Upper lobe of left lung (tissue), 6 donors: ENCODE measurements around the gene MAP7D1. TPM values are rescaled to one million over a fixed set of nuclear protein-coding genes. Genes with fewer than 3 reads are reported as not detected.
A peak's percentile ranks its signal among the peaks of the same experiment; 100 is the strongest.

ENCODE experiments used
- ATAC-seq, 2 donors: fragments of 200-7000 bp; cut with Tn5 transposase; one replicate each; pipeline ENCODE4 v1.9.1; 2022; ENCODE audit warnings: mild to moderate bottlenecking in 2 of 2, moderate library complexity in 2 of 2; ENCODE audit not compliant: low FRiP score in 2 of 2
- DNase-seq, 2 donors: peaks; one replicate each; pipeline ENCODE4 v3.0.0-alpha.2; 2019 to 2020
- H3K27ac ChIP-seq, 4 donors: fragments of 200-600 bp; sonication (generic); one replicate each; pipeline ENCODE4 v1.5.1; 2016 to 2019
- H3K27me3 ChIP-seq, 4 donors: fragments of 200-600 bp; sonication (generic); one replicate each; pipeline ENCODE4 v1.5.1; 2017 to 2019
- H3K36me3 ChIP-seq, 4 donors: fragments of 200-600 bp; sonication (generic); one replicate each; pipeline ENCODE4 v1.5.1; 2016 to 2019
- H3K4me1 ChIP-seq, 4 donors: fragments of 200-600 bp; sonication (generic); one replicate each; pipeline ENCODE4 v1.5.1; 2018 to 2019
- H3K4me3 ChIP-seq, 4 donors: fragments of 200-600 bp; sonication (generic); one replicate each; pipeline ENCODE4 v1.5.1; 2017 to 2019; ENCODE audit warnings: mild to moderate bottlenecking in 2 of 4, moderate library complexity in 1 of 4
- H3K9me3 ChIP-seq, 4 donors: fragments of 200-600 bp; sonication (generic); one replicate each; pipeline ENCODE4 v1.5.1; 2018 to 2019
- EP300 ChIP-seq, 4 donors: sonication (generic); formaldehyde crosslinking; IDR thresholded peaks; one replicate each; pipeline ENCODE4 v1.5.1; 2017; ENCODE audit warnings: antibody characterized with exemption in 4 of 4, control low read depth in 2 of 4
- POLR2A ChIP-seq, 4 donors: fragments of 450-650 bp; IDR thresholded peaks; one replicate each; pipeline ENCODE4 v1.5.1; 2016 to 2017; ENCODE audit warnings: antibody characterized with exemption in 4 of 4, mild to moderate bottlenecking in 2 of 4
- POLR2AphosphoS5 ChIP-seq, 2 donors: sonication (generic); formaldehyde crosslinking; IDR thresholded peaks; one replicate each; pipeline ENCODE4 v1.5.1; 2017; ENCODE audit warnings: antibody characterized with exemption in 2 of 2
- WGBS, 2 donors: methylation state at CpG; one replicate each; pipeline ENCODE4 v1.1.5; 2017 to 2018; 5-methylcytosine and 5-hydroxymethylcytosine counted together
- total RNA-seq, 6 donors: library from RNA; depleted of rRNA in 4 of 6; stranded (reverse); fragments of >200 nt in 4 of 6; gene quantifications; one replicate each; pipeline versions ENCODE4 v1.1.0 to v1.2.1, GENCODE V29; 2016 to 2021
- TF ChIP-seq, protein P1 (sequence below), 6 experiments: fragments of 450-650 bp in 4 of 6; fragments of 200-600 bp in 2 of 6; sonication (generic) in 2 of 6; IDR thresholded peaks; one replicate each; pipeline ENCODE4 v1.5.1; 2016 to 2019; ENCODE audit warnings: antibody characterized with exemption in 6 of 6
- donor health status: DM: no; HTN: no; CAD: no; lungs with moderate emphysema.
- donor health status: DM: no; HTN: yes; CAD: no; lungs with severe emphysema.

Gene MAP7D1
- total RNA-seq, 6 donors from 2014 or later, result 129 to 290 (median 153) TPM

DNA sequence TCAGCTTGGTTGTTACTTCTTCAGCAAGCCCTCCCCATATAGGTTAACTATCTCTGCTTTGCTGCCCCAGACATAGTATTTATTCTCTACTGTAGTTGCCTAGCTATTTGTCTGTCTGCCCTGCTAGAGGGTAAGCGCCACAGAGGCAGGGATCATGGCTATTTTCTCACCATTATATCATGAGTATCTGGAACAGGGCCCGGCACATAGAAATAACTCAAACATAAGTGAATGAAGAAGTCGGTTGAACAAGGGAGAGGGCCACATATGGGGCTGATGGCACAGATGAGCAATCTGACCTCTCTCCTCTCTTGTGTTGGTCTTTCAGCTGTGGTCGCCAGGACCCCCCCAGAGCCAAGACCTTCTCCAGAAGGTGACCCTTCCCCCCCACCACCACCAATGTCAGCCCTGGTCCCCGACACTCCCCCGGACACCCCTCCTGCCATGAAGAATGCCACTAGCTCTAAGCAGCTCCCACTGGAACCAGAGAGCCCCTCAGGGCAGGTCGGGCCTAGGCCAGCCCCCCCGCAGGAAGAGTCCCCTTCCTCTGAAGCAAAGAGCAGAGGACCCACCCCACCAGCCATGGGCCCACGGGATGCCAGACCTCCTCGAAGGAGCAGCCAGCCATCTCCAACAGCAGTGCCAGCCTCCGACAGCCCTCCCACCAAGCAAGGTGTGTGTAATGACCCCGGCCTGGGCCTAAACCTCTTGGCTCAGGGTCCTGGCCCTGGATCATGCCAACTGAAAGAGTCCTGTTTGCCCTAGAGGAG, 14.9 kb downstream of the MAP7D1 start:
- Histone ChIP-seq H3K4me3 (no peak overlapping the region), H3K27ac (no peak overlapping the region), H3K9me3 (no peaks in the 10 kb centered on the region), H3K4me1 (peaks cover 10 to 51% (median 17%) of the 10 kb centered on the region in 4 donors), H3K36me3 (peaks cover 36 to 81% (median 58%) of the 10 kb centered on the region in 4 donors), H3K27me3 (no peaks in the 10 kb centered on the region)
- 85 to 91% methylated on average over 4 to 10 of the region's 12 CpGs for WGBS, 2 donors
- DNase-seq (no peak), ATAC-seq (no peak)
- TF ChIP-seq POLR2AphosphoS5 (IDR thresholded peaks at IDR 0.05) (no peak), POLR2A (IDR thresholded peaks at IDR 0.05) (no peak), EP300 (IDR thresholded peaks at IDR 0.05) (no peak)
- TF ChIP-seq, protein P1, sequence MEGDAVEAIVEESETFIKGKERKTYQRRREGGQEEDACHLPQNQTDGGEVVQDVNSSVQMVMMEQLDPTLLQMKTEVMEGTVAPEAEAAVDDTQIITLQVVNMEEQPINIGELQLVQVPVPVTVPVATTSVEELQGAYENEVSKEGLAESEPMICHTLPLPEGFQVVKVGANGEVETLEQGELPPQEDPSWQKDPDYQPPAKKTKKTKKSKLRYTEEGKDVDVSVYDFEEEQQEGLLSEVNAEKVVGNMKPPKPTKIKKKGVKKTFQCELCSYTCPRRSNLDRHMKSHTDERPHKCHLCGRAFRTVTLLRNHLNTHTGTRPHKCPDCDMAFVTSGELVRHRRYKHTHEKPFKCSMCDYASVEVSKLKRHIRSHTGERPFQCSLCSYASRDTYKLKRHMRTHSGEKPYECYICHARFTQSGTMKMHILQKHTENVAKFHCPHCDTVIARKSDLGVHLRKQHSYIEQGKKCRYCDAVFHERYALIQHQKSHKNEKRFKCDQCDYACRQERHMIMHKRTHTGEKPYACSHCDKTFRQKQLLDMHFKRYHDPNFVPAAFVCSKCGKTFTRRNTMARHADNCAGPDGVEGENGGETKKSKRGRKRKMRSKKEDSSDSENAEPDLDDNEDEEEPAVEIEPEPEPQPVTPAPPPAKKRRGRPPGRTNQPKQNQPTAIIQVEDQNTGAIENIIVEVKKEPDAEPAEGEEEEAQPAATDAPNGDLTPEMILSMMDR (IDR thresholded peaks at IDR 0.05), result no peak

DNA sequence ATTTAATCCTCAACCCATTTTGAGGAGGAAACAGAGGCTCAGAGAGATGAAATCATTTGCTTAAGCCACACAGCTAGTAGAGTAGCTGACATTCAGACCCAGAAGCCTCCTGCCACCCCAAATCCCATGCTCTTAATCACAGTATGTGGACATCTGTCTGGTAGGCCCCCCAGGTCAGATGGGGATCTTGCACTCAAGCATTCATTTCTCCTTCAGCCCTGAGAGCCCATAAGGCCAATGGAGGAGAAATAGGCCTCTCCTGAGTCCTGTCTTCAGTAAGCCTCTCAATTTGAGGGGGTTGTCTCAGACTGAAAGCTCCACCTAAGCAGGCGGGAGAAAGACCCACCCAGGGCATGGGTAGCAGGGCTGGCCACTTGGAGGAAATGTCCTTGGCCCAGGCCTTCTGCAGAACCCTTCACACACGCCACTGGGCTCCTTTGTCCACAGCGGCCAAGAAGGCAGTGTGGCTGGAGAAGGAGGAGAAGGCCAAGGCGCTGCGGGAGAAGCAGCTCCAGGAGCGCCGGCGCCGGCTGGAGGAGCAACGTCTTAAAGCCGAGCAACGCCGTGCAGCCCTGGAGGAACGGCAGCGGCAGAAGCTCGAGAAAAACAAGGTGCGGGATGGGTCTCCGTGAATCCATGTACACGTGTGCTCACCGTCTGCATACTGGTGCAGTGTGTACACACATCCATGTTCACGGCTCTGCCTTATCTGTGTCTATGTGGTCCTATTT, 16.2 kb downstream of the MAP7D1 start:
- Histone ChIP-seq H3K27me3 (no peaks in the 10 kb centered on the region), H3K36me3 (peaks cover 44 to 91% (median 70%) of the 10 kb centered on the region in 4 donors)

DNA sequence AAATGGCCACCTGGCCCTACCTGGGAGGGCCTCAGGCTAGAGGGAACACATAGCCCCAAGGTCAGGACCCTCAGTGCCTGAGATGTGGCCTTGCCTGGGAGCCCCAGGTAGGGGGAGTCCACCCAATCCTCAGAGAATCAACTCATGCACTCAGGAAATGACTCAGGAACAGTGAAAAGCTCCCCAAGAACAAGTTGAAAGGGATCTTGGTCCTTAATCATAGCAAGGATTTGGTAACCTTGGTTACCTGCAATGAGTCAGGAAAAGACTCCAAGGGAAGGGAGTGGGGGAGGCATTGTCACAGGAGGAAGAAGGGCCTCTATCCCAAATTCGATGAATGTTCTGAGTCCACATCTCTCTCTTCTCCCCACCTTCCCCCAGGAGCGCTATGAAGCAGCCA, 17.0 kb downstream of the MAP7D1 start:
- Histone ChIP-seq H3K9me3 (no peaks in the 10 kb centered on the region), H3K4me1 (peaks cover 0 to 30% (median 10%) of the 10 kb centered on the region in 4 donors), H3K27me3 (no peaks in the 10 kb centered on the region), H3K36me3 (peaks cover 52 to 91% (median 72%) of the 10 kb centered on the region in 4 donors), H3K4me3 (no peak overlapping the region), H3K27ac (no peak overlapping the region)
- TF ChIP-seq, protein P1 (IDR thresholded peaks at IDR 0.05), result no peak
- TF ChIP-seq EP300 (IDR thresholded peaks at IDR 0.05), result no peak
- 90 to 92% methylated on average over 2 of the region's 2 CpGs for WGBS, 2 donors
- no peak for ATAC-seq
- no peak for DNase-seq

More for the DNA sequence above, 16.2 kb downstream of the MAP7D1 start:
- peak in 1 of 2 donors; percentile 79 for DNase-seq
- H3K27ac ChIP-seq, result no peak overlapping the region
- no peaks in the 10 kb centered on the region for H3K9me3 ChIP-seq
- ATAC-seq, result no peak
- peaks cover 6 to 38% (median 11%) of the 10 kb centered on the region in 4 donors for H3K4me1 ChIP-seq
- no peak for TF ChIP-seq POLR2AphosphoS5 (IDR thresholded peaks at IDR 0.05)
- no peak for TF ChIP-seq EP300 (IDR thresholded peaks at IDR 0.05)
- no peak for TF ChIP-seq POLR2A (IDR thresholded peaks at IDR 0.05)
- TF ChIP-seq, protein P1 (IDR thresholded peaks at IDR 0.05), result no peak
- no peak overlapping the region for H3K4me3 ChIP-seq
- WGBS, 2 donors, result 97 to 98% methylated on average over 21 of the region's 21 CpGs

DNA sequence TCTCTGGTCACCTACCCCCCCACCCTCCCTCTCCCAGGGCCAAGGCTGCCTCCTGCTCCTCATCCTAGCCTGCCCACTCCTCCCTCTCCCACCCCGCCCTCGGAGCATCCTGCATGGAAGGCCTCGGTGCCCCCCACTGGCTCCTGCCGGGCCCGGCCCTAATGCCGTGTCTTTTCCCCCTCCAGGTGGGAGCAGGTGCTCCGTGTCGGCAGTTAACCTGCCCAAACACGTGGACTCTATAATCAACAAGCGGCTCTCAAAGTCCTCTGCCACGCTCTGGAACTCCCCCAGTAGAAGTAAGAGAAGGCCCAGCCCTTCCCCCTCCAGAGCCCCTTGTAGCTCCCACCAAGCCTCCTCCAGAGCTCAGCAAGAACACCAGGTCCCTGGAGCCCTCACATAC, 18.8 kb downstream of the MAP7D1 start:
- H3K4me1 ChIP-seq, result peaks cover 0 to 20% (median 3%) of the 10 kb centered on the region in 4 donors
- H3K36me3 ChIP-seq, result peaks cover 67 to 100% (median 89%) of the 10 kb centered on the region in 4 donors
- DNase-seq (no peak), ATAC-seq (no peak)
- H3K9me3 ChIP-seq, result no peaks in the 10 kb centered on the region
- H3K4me3 ChIP-seq, result no peak overlapping the region
- no peak overlapping the region for H3K27ac ChIP-seq
- no peaks in the 10 kb centered on the region for H3K27me3 ChIP-seq
- 82 to 90% methylated on average over 11 of the region's 11 CpGs for WGBS, 2 donors
- TF ChIP-seq POLR2AphosphoS5 (IDR thresholded peaks at IDR 0.05) (no peak), EP300 (IDR thresholded peaks at IDR 0.05) (no peak), POLR2A (IDR thresholded peaks at IDR 0.05) (no peak)
- TF ChIP-seq, protein P1 (IDR thresholded peaks at IDR 0.05), result no peak
